Activated naive CD4-positive, alpha-beta T cell treated with anti-CD3 and anti-CD28 coated beads for 36 hours (primary cell): Measurements from ENCODE around the gene SPDYE16. TPM values are rescaled to one million over a fixed set of nuclear protein-coding genes. Genes with fewer than 3 reads are reported as not detected.
A peak's percentile ranks its signal among the peaks of the same experiment; 100 is the strongest.
"Not testable (repeated sequence)": the region's sequence is repeated elsewhere in the genome, so short reads cannot be mapped to it uniquely, and the experiment has no call there.

Source experiments
- CTCF ChIA-PET: fragments of 350-600 bp; sonication (Branson Sonifier 250); formaldehyde crosslinking; loops from one replicate; lab custom pipeline; 2021; ENCODE audit warnings: antibody characterized with exemption; lab: Charles Lee
- DNase-seq: peaks from one replicate; pipeline ENCODE4 v3.0.0-alpha.2; 2020
- H3K27ac Mint-ChIP-seq: one replicate; pipeline ENCODE4 v1.8.0; 2021; ENCODE audit warnings: mild to moderate bottlenecking, mixed read lengths
- H3K27me3 Mint-ChIP-seq: one replicate; pipeline ENCODE4 v1.8.0; 2021; ENCODE audit warnings: low read depth, mixed read lengths
- H3K36me3 Mint-ChIP-seq: one replicate; pipeline ENCODE4 v1.8.0; 2021; ENCODE audit warnings: low read depth, mixed read lengths
- H3K4me1 Mint-ChIP-seq: one replicate; pipeline ENCODE4 v1.8.0; 2021; ENCODE audit warnings: low read depth, mixed read lengths
- H3K4me3 Mint-ChIP-seq: one replicate; pipeline ENCODE4 v1.8.0; 2021; ENCODE audit warnings: mild to moderate bottlenecking, moderate library complexity, mixed read lengths
- H3K9me3 Mint-ChIP-seq: one replicate; pipeline ENCODE4 v1.8.0; 2021; ENCODE audit warnings: mixed read lengths
- intact Hi-C: fragments of 100-400 bp; cut with micrococcal nuclease; formaldehyde crosslinking; loops from one replicate; pipeline ENCODE4 v1.15.1; 2023
- total RNA-seq, 2 experiments: library from RNA; stranded (reverse); gene quantifications; one replicate each; pipeline ENCODE4 v1.2.3, GENCODE V29; 2021

The SPDYE16 gene
- total RNA-seq, 2 experiments from 2014 or later: 0.12 TPM; not detected in 1

DNA sequence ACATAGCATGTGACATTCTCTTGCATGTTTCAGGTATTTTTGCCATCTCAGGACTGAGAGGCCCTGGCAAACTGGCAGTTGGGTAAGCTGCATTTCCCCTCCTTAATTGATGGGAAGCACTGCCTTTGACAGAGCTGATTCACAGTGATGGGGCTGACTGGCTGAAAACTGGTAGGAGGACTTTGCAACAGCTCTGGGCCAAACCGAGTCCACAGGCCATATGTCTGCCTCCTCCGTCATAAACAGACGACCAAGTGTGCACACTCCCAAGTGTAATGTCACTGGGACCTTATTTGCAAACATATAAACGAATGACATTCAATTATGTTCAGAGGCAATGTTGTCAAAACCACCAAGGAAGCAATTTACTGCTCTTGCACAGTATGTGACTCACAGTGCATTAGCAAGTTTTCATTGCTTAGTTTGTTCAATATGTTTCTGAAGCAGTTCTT is 27.3 kb upstream of the SPDYE16 start:
- intact Hi-C loops, CTCF ChIA-PET, H3K9me3 Mint-ChIP-seq, DNase-seq, H3K27ac Mint-ChIP-seq, H3K27me3 Mint-ChIP-seq, H3K4me3 Mint-ChIP-seq: not testable (repeated sequence)
- H3K36me3 Mint-ChIP-seq: peaks cover 12% of the 10 kb centered on the region
- peaks cover 14% of the 10 kb centered on the region for H3K4me1 Mint-ChIP-seq

DNA sequence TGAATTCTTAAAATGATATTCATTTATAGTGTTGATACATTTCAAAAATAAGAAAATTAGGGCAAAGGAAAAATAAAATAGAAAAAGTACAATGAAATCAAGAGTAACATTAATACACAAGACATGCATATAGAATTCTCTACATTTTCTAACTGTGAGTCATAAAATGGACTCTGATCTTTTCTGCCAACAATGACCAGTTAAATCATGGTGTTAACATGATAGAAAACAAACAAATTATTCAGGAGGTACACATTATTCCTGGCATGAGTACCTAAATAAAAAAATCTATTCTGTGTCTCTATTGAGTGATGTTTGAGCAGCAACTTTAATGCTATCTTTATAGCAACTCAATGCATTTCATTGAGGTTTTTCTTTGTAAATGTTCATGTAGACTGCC is 25.6 kb upstream of the SPDYE16 start:
- H3K4me3 Mint-ChIP-seq, H3K9me3 Mint-ChIP-seq, H3K27ac Mint-ChIP-seq, DNase-seq, H3K27me3 Mint-ChIP-seq, CTCF ChIA-PET, intact Hi-C loops: not testable (repeated sequence)
- Mint-ChIP-seq H3K4me1 (peaks cover 17% of the 10 kb centered on the region), H3K36me3 (peaks cover 18% of the 10 kb centered on the region)

DNA sequence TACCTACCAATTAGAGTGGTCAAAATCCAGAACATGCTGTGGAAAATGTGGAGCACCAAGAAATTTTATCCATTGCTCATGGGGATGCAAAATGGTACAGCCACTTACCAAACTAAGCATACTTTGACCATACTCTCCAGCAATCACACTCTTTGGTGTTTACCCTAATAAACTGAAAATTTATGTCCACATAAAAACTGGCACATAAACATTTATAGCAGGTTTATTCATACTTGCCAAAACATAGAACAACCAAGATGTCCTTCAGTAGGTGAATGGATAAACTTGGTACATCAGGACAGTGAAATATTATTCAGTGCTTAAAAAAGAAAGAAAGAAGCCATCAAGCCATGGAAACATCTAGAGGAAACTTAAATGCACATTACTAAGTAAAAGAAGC is 24.7 kb upstream of the SPDYE16 start:
- DNase-seq, CTCF ChIA-PET, H3K27me3 Mint-ChIP-seq, H3K4me3 Mint-ChIP-seq, H3K27ac Mint-ChIP-seq, intact Hi-C loops, H3K9me3 Mint-ChIP-seq: not testable (repeated sequence)
- Mint-ChIP-seq H3K36me3 (peaks cover 19% of the 10 kb centered on the region), H3K4me1 (peaks cover 17% of the 10 kb centered on the region)

DNA sequence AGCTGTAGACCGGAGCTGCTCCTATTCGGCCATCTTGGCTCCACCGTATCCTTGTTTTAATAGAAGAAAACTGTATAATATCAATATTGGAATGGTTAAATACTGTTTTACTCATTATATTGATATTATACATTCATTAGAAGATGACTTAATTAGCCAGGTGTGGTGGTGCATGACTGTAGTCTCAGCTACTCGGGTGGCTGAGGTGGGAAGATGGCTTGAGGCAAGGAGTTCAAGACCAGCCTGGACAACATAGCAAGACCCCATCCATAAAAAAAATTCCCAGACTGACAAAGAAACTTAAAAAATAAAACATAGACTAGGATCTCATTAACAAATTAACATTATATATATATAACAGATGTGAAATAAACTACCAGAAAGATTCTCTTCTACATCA is 24.2 kb upstream of the SPDYE16 start:
- H3K27ac Mint-ChIP-seq, H3K4me3 Mint-ChIP-seq: not testable (repeated sequence)

DNA sequence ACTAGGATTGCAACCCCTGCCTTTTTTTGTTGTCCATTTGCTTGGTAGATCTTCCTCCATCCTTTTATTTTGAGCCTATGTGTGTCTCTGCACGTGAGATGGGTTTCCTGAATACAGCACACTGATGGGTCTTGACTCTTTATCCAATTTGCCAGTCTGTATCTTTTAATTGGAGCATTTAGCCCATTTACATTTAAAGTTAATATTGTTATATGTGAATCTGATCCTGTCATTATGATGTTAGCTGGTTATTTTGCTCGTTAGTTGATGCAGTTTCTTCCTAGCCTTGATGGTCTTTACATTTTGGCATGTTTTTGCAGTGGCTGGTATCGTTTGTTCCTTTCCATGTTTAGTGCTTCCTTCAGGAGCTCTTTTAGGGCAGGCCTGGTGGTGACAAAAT is 21.9 kb upstream of the SPDYE16 start:
- H3K27me3 Mint-ChIP-seq, H3K27ac Mint-ChIP-seq, CTCF ChIA-PET, H3K4me3 Mint-ChIP-seq, intact Hi-C loops, DNase-seq, H3K9me3 Mint-ChIP-seq: not testable (repeated sequence)
- Mint-ChIP-seq H3K4me1 (peaks cover 24% of the 10 kb centered on the region), H3K36me3 (peaks cover 28% of the 10 kb centered on the region)

More for the DNA sequence above, 24.2 kb upstream of the SPDYE16 start:
- H3K9me3 Mint-ChIP-seq, intact Hi-C loops, CTCF ChIA-PET, H3K27me3 Mint-ChIP-seq, DNase-seq: not testable (repeated sequence)
- Mint-ChIP-seq H3K36me3 (peaks cover 19% of the 10 kb centered on the region), H3K4me1 (peaks cover 21% of the 10 kb centered on the region)

DNA sequence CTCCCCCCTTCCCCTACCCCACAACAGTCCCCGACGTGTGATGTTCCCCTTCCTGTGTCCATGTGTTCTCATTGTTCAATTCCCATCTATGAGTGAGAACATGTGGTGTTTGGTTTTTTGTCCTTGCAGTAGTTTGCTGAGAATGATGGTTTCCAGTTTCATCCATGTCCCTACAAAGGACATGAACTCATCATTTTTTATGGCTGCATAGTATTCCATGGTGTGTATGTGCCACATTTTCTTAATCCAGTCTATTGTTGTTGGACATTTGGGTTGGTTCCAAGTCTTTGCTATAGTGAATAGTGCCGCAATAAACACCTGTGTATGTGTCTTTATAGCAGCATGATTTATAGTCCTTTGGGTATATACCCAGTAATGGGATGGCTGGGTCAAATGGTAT is 18.2 kb upstream of the SPDYE16 start:
- H3K36me3 Mint-ChIP-seq: peaks cover 29% of the 10 kb centered on the region
- H3K9me3 Mint-ChIP-seq, H3K27ac Mint-ChIP-seq, intact Hi-C loops, H3K4me3 Mint-ChIP-seq, CTCF ChIA-PET, DNase-seq, H3K27me3 Mint-ChIP-seq: not testable (repeated sequence)
- peaks cover 31% of the 10 kb centered on the region for H3K4me1 Mint-ChIP-seq

DNA sequence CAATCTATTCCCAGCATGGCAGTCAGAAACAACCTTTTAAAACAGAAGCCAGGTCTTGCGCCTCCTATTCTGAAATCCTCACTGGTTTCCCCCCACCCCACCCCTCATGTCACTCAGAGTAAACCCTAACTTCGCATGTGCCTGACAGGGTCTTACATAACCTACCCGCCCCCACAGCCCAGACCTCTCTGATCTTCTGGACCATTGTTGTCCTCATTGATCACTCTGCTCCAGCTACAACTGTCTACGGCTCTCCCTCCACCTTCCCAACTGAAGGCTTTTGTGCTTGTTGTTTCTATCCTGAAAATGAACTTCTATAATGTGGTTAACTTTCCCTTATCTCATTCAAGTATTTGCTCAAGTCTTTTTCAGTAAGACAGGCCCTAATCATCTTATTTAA is 17.1 kb upstream of the SPDYE16 start:
- intact Hi-C loops, H3K27ac Mint-ChIP-seq, H3K9me3 Mint-ChIP-seq, H3K27me3 Mint-ChIP-seq, CTCF ChIA-PET, H3K4me3 Mint-ChIP-seq, DNase-seq: not testable (repeated sequence)
- H3K36me3 Mint-ChIP-seq: peaks cover 22% of the 10 kb centered on the region
- H3K4me1 Mint-ChIP-seq: peaks cover 30% of the 10 kb centered on the region

DNA sequence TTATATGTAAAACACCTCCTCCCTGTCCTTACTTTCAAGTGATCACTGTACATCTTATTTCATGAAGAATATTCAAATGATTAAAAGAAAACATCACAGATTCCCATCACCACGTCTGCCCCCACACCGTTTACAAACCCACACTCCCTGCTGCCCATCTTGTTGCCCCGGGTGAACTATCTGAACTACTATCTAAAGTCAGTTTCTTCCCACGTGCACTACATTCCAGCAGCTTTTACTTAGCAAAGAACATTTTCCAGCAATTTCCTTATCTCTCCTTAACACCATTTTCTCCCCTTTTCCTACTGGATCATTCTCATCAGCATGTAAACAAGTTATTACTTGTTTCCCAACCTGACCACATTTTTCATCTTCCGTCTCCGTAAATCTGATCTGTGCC is 16.6 kb upstream of the SPDYE16 start:
- H3K27ac Mint-ChIP-seq, intact Hi-C loops, H3K4me3 Mint-ChIP-seq, CTCF ChIA-PET, H3K9me3 Mint-ChIP-seq, H3K27me3 Mint-ChIP-seq, DNase-seq: not testable (repeated sequence)
- Mint-ChIP-seq H3K4me1 (peaks cover 35% of the 10 kb centered on the region), H3K36me3 (peaks cover 26% of the 10 kb centered on the region)

DNA sequence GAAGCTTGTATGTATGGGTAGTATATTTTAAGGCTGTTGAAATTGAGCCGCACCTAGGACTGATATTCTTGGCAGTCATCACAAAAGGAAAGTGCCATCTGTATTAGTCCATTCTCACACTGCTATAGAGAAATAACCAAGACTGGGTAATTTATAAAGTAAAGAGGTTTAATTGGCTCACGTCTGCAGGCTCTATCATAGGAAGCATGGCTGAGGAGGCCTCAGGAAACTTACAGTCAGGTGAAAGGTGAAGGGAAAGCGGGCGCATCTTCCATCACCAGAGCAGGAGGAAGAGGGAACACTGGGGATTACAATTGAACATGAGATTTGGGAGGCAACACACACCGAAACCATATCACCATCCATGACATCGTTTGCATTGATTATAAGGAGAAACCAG is 8.9 kb upstream of the SPDYE16 start:
- H3K9me3 Mint-ChIP-seq, DNase-seq, H3K27ac Mint-ChIP-seq, H3K4me3 Mint-ChIP-seq, CTCF ChIA-PET, H3K27me3 Mint-ChIP-seq, intact Hi-C loops: not testable (repeated sequence)
- H3K4me1 Mint-ChIP-seq: peaks cover 32% of the 10 kb centered on the region
- peaks cover 15% of the 10 kb centered on the region for H3K36me3 Mint-ChIP-seq

DNA sequence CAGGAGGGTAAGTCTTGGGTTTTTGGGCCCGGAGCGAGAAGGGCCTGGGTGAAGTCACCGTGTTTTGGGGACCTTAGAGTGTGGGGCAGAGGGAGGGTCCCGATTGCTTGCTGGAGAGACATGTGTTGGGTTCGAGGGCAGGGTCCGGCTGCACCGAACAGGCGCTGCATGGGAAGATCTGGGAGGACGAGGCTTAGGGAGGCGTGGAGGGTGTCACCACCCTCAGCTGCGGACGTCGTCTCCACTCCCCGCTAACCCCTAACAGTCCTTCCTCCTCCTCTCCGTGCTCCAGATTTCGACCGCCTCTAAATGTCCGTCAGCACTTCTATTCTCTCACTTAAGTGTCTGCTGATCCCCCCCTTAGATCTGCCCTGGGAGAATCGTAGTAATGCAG is 6.8 kb upstream of the SPDYE16 start:
- H3K27ac Mint-ChIP-seq: peak overlapping the region; percentile 70
- H3K9me3 Mint-ChIP-seq, CTCF ChIA-PET, H3K27me3 Mint-ChIP-seq, DNase-seq, intact Hi-C loops: not testable (repeated sequence)
- peaks cover 12% of the 10 kb centered on the region for H3K36me3 Mint-ChIP-seq
- peaks cover 22% of the 10 kb centered on the region for H3K4me1 Mint-ChIP-seq
- H3K4me3 Mint-ChIP-seq: peak overlapping the region; percentile 92

DNA sequence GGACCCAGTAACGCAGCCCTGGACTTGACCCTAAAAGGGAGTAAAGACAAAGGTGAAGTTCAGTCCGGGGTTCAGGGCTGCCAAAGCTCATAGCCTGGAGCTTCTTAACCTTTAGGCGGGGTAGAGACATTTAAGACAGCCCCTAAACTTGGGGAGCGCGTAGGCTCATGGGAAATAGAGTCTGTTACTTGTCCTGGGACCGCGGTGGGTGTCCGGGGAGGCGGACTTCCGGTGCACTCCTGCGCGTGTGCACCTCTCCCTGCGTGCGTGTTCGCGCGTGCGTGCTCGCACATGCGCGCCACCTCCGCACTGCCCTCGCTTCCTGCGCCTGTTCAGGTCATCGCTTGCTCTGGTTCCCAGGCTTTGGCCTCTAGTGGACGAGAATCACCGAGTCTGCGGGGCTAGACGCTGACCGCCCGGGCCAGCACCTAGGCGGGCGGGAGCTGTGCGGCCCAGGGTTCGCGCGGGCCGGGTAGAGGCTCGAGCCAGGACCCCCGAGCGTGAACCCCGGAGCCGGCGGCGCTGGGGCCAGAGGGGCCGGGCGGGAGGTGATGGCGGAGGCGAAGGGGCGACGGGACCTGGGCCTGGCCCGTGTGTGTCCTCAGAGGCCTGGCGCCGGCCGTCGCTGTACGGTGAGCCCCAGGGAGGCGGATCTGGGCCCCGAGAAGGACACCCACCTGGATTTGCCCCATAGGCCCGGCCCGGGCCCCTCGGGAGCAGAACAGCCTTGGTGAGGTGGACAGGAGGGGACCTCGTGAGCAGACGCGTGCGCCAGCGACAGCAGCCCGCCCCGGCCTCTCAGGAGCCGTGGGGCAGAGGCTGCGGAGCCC is 6.1 kb upstream of the SPDYE16 start:
- intact Hi-C loops, CTCF ChIA-PET, H3K27me3 Mint-ChIP-seq, H3K9me3 Mint-ChIP-seq: not testable (repeated sequence)
- peak overlapping the region; percentile 84 for H3K27ac Mint-ChIP-seq
- peak overlapping the region; percentile 92 for H3K4me3 Mint-ChIP-seq
- peak; percentile 89 for DNase-seq
- peaks cover 11% of the 10 kb centered on the region for H3K36me3 Mint-ChIP-seq
- peaks cover 20% of the 10 kb centered on the region for H3K4me1 Mint-ChIP-seq

DNA sequence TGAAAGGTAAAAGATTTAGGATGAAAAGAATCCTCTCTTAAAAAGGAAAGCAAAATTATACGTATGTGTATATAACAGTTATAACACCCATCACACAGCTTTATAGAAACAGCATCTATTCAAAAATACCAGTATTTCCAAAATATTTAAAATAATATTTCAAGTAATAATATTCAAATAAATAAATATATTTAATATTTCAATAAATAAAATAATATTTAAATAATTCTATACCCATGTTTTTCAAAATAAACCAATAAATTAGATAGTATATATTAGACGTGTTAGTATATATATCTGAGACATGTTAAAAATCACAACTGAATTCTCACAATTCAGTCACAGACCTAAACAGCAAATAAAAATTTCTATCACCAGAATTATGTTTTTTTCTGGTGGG is 11.5 kb downstream of the SPDYE16 start:
- H3K4me1 Mint-ChIP-seq, H3K4me3 Mint-ChIP-seq, intact Hi-C loops, CTCF ChIA-PET, H3K27me3 Mint-ChIP-seq, DNase-seq, H3K27ac Mint-ChIP-seq, H3K36me3 Mint-ChIP-seq, H3K9me3 Mint-ChIP-seq: not testable (repeated sequence)

DNA sequence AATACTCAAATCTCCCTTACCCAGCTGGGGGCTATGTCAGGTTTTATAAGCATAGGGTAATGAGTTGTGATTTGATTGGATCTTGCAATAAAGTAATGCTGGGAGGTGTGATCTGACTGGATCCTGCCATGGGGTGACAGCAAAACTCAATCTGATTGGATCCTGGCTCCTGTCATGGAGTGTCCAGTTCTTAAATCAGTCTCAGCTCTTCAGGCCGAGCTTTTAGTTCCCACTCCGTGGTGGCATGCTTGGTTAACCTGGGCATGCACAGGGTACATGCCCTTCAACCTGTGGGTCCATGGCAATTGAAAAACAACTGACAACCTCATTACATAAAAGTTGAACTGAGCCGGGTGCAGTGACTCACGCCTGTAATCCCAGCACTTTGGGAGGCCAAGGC is 16.9 kb downstream of the SPDYE16 start:
- H3K36me3 Mint-ChIP-seq, H3K4me1 Mint-ChIP-seq, intact Hi-C loops, H3K27ac Mint-ChIP-seq, H3K9me3 Mint-ChIP-seq, H3K27me3 Mint-ChIP-seq, CTCF ChIA-PET, H3K4me3 Mint-ChIP-seq, DNase-seq: not testable (repeated sequence)
